GM23248 (cell line): ENCODE data around the gene MNT.

Experiments
- EZH2 ChIP-seq: fragments of 200-600 bp; sonication (generic); IDR thresholded peaks from 2 replicates; pipeline ENCODE4 v1.6.1; 2018; ENCODE audit warnings: antibody characterized with exemption, mild to moderate bottlenecking; ENCODE audit not compliant: insufficient read depth, poor library complexity, severe bottlenecking
- EZH2phosphoT487 ChIP-seq: fragments of 200-600 bp; sonication (generic); IDR thresholded peaks from 2 replicates; pipeline ENCODE4 v1.6.1; 2018; ENCODE audit warnings: antibody characterized with exemption, moderate library complexity, mild to moderate bottlenecking, low read depth; ENCODE audit not compliant: insufficient read depth

DNA sequence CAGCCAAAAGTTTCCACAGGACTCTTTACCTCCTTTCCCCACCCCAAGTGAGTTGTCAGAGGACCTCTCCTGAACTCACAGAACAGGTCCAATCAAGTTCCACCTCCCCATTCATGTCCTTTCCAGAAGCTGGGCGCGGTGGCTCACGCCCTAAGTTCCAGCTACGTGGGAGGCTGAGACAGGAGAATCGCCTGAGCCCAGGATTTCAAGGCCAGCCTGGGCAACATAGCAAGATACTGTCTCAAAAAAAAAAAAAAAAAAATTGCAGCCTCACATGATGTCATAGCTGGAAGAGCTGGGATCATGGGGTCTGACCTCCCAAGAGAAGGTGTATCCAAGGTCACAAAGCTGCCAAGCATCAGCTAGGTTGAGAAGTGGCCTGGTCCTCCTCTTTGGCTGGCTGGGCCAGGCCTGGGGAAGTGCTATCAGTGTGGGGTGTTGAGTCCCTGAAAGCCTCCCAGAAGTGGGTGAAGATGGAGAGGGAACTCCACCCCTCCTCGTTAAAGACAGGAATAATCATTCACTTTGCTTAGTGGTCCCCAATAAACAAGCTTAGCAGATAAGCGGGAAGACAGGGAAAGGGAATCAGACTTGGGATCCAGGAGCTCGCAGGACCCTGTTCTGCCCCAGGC is 5.5 kb upstream of the MNT start:
- TF ChIP-seq EZH2phosphoT487 (no peak), EZH2 (no peak)
